Stimulated activated CD8-positive, alpha-beta memory T cell treated with anti-CD3 and anti-CD28 coated beads, Interleukin-7, amount 100 ng/mL, for 4 hours (primary cell): ENCODE data around the gene STARD8.
"Not testable (repeated sequence)": the region's sequence is repeated elsewhere in the genome, so short reads cannot be mapped to it uniquely, and the experiment has no call there.

Experiments used
- DNase-seq, 2 donors: peaks; one replicate each; pipeline ENCODE4 v3.0.0-alpha.2; 2020; ENCODE audit warnings: low read depth in 2 of 2

STARD8 gene

GRCh38 chrX:68717663-68718442, 70.4 kb downstream of the STARD8 start:
- no peak for DNase-seq

DNA sequence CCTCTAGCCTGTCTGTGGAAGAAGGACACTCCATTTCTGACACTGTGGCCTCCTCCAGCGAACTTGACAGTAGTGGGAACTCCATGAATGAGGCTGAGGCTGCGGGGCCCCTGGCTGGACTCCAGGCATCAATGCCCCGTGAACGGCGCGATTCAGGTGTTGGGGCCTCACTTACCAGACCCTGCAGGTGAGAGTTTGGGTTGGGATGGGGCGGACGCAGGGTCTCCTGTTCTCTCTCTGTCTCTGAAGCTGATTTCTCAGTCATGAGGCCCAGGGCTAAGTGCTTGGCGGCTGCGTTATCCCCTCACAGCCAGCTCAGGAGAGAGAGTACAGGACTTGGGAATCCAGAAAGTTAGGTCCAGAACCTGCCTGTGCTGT, 71.0 kb downstream of the STARD8 start:
- no peak for DNase-seq

- no peak for DNase-seq
Measured at GRCh38 chrX:68719181-68719903, 71.9 kb downstream of the STARD8 start.

DNA sequence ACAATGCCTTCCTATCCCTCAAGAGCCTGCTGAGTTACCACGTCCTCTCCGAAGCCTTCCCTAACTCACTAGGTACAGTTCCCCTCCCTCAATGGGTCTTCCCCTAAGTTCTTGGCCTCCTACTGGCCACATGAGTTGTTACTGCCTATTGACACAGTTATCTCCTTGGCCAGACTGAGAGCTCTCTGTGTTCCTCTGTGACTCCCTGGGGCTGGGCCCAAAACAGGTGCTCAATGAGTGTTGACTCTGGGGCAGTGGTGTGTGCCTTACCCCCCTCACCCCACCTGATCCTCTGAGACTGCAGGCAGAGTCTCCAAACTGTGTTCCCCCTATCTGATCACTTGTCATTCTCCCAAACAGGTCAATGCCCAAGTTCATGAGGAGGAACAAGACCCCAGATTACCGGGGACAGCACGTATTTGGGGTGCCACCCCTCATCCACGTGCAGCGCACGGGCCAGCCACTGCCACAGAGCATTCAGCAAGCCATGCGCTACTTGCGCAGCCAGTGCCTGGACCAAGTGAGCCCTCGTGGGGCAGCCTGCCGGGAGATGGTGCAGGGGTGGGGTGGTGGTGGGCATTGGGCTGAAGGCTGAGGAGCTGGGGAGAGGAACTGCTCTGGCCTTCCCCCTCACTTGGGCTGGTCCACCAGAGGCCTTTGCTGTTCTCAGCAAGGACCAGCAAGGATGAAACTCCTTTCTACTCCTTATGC, 72.6 kb downstream of the STARD8 start:
- DNase-seq: no peak

DNA sequence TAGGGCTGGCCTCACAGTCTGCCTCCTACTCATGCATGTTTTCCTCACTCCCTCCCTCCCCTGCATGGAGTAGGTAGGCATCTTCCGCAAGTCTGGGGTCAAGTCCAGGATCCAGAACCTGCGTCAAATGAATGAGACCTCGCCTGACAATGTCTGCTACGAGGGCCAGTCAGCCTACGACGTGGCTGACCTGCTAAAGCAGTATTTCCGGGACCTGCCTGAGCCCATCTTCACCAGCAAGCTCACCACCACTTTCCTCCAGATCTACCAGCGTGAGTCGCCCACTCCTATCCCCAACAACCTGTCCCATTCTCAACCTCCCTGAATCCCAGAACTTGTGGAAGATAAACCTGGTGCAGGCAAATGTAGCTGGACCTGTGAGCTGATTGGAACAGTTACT, 73.4 kb downstream of the STARD8 start:
- DNase-seq: no peak

DNA sequence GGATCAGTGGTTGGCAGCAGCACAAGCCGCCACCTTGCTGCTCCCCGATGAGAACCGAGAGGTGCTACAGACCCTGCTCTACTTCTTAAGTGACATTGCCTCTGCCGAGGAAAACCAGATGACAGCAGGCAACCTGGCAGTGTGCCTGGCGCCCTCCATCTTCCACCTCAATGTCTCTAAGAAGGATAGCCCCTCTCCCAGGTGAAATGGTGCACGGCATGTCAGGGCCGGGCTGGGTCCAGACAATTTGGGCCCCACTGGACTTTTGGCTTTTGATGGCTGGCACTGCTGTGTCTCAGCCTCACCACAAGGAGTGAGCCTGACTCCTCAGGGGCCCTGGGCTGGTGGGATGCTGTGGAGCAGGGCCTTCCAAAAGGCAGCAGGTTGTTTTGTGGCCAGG, 74.1 kb downstream of the STARD8 start:
- DNase-seq: no peak

DNA sequence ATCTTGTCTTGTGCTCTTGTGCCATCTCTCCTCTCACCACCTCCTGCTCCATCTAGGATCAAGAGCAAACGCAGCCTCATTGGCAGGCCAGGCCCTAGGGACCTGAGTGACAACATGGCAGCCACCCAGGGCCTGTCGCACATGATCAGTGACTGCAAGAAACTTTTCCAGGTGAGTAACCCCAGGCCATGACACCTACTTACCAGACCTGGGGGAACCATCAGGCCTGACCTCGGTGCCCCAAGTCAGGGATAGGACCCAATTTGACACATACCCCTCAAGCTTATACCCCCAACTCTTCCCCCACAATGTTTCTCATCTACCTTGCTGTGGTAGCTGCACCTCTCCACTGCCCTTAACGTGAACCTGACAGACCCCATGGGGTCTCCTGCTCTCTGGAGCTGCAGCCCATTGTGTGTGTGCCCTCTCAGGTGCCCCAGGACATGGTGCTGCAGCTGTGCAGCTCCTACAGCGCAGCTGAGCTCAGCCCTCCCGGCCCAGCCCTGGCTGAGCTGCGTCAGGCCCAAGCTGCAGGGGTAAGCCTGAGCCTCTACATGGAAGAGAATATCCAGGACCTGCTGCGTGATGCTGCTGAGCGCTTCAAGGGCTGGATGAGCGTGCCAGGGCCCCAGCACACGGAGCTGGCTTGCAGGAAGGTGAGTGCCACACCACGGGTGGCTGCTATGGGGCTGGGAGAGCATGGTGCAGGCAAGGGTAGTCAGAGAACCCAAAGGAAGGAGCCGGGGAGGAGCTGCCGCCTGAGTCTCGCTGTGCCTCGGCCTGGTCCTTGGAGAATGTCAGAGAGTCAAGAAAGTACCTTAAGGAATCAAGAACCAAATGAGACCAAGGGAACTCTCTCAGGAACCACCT, 74.8 kb downstream of the STARD8 start:
- DNase-seq: no peak

DNA sequence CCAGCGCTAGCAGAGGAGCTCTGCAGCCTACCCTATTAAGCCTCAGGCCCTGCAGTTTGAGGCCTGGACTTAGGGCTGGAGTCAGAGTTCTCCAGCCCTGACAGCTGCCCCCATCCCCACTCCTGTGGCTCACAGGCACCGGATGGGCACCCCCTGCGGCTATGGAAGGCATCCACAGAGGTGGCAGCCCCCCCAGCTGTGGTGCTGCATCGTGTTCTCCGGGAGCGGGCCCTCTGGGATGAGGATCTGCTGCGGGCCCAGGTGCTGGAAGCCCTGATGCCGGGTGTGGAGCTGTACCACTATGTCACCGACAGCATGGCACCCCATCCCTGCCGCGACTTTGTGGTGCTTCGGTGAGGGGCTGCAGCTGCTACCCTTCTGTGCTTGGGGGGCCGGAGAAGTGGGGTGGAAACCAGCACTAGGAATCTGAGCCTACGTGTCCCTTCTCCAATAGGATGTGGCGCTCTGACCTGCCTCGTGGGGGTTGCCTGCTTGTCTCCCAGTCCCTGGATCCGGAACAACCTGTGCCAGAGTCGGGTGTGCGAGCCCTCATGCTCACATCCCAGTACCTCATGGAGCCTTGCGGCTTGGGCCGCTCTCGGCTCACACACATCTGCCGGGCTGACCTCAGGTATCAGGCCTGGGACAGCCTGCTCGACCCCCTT, 76.2 kb downstream of the STARD8 start:
- DNase-seq: no peak

DNA sequence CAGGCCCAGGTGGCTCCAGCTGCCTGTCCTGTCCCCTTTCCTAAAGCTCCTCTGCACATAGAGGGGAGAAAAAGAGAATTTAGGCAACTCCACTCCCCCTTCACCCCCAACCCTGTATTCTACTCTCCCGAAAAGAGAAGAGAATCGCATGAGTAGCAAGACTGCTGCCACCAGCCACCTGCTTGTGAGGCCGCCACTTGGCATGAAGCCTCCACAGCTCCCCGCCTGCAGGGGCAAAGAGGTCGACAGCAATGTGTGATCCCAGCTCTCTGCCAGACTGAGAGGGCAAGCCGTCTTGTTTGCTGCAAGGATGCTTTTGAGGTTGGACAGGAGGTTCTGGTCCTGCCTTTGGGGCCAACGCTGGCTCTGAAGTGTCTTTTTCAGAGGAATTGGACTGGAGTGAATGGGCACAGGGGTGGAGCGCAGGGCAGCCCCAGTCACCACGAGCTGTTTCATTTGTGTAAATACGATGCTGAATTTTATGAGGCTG, 77.1 kb downstream of the STARD8 start:
- DNase-seq: no peak

DNA sequence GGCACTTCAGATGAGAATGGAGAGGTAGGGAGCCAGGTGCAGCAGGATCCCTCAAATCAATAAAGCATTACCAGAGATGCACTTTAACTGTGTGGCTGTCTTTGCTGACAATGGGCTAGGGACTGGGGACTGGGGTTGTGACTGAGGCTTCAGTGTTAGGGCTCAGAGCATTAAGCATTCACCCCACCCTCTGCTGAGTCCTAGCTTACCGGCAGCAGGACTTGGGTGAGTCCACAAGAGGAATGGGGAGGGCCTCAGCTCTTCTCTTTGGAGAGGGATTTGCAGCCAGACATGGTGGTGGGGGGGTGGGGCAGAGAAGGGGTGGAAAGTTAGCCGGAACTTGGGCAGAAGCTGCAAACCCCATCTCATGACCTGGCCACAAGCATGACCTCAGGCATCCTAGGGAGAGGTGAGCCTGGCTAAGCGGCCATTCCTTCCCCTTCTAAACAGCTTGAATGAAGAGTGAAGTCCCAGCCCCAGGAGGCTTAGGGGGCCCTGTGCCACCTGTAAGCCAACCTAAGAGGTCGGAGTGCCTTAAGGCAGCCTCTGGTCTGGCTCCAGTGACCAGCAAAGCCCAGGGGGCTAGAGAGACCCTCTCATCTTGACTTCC, 78.4 kb downstream of the STARD8 start:
- no peak for DNase-seq

DNA sequence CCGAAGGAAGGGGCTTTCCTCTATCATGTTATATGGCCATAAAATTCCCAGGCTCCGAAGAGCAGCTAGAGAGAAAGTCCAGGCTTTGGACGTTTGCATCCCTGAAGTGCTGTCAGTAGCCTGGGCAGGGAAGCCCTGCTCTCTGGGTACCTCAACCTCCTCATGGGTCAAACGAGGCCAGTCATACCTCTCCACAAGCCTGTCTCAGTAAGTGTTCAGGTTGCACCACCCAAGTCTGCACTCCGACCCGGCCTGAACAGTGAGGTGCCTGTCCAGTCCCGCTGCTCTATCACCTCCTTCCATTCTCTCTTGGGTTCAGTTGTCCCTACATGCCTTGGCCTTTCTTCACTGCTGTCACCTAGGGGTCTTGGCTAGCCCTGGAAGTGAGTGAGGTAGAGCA, 78.9 kb downstream of the STARD8 start:
- no peak for DNase-seq

- no peak for DNase-seq
Measured at GRCh38 chrX:68727696-68728095, 80.2 kb downstream of the STARD8 start.

- no peak for DNase-seq
Measured at GRCh38 chrX:68728186-68728585, 80.7 kb downstream of the STARD8 start.

GRCh38 chrX:68731254-68731653, 83.8 kb downstream of the STARD8 start:
- DNase-seq: no peak

DNA sequence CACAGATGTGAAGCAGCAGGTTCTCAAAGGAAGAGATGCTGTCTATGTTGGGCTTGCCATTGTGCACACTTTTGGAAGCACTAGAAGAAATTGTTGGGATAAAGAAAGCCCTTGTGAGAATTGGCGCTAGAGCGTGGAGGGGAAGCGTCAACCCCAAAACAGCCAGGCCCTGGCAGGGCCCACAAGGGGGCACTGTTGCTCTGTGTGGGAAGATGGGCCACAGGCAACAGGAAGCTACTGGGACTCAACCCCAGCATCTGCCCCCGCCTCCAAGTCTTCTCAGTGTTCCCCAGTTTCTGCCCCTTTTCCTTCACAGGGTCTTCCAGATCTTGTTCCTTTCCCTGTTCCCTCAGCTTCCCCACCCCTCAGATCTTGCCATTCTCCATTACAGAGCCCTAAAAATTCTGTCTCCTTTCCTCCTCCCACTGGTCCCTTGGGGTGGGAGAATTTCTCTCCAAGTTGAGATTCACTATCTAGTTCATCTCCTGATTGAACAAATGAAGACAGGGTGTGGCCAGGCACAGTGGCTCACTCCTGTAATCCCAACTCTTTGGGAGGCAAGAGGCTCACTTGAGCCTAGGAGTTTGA, 85.5 kb downstream of the STARD8 start:
- DNase-seq: peak; percentile 13 to 21

GRCh38 chrX:68735266-68735665, 87.8 kb downstream of the STARD8 start:
- no peak for DNase-seq

GRCh38 chrX:68741864-68742263, 94.4 kb downstream of the STARD8 start:
- not testable (repeated sequence) for DNase-seq

GRCh38 chrX:68743754-68744153, 96.3 kb downstream of the STARD8 start:
- no peak for DNase-seq

- DNase-seq: no peak
Measured at GRCh38 chrX:68746988-68747387, 99.5 kb downstream of the STARD8 start.

DNA sequence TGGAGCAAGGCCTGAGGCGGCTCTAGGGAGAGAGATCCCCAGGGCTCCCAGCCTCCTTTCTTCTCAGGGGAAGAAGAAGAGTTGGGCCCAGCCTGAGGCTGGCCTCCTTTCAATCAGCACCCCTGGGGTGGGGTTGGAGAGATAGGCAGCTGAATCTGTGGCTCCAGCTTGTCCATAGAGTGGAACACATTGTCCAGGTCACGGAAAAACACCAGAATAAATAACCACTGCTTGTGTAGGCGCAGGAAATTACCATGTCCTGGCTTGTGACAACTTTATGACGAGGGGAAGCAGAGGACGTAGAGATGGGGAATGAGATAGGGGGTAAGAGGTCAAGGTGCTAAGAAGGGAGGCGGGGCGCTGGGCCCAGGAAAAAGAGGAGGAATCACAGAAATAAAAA, 100.6 kb downstream of the STARD8 start:
- no peak for DNase-seq
